GM19372 (cell line): ENCODE measurements around the gene KRT79.

Source experiments
- ATAC-seq: cut with Tn5 transposase; IDR thresholded peaks from one replicate; pipeline ENCODE4 v1.9.1; 2021; ENCODE audit warnings: mild to moderate bottlenecking, low read depth, moderate library complexity; ENCODE audit not compliant: unreplicated experiment

Gene KRT79

GRCh38 chr12:52794479-52795331, 39.4 kb downstream of the KRT79 start:
- no peak for ATAC-seq

- ATAC-seq, result no peak
Observed at GRCh38 chr12:52792185-52793029, 41.7 kb downstream of the KRT79 start.

- ATAC-seq, result no peak
Observed at GRCh38 chr12:52791271-52792184, 42.6 kb downstream of the KRT79 start.

- ATAC-seq, result no peak
Observed at GRCh38 chr12:52790427-52791270, 43.5 kb downstream of the KRT79 start.

- no peak for ATAC-seq
Observed at GRCh38 chr12:52789637-52790426, 44.3 kb downstream of the KRT79 start.

- no peak for ATAC-seq
Observed at GRCh38 chr12:52788876-52789636, 45.1 kb downstream of the KRT79 start.

GRCh38 chr12:52788192-52788875, 45.8 kb downstream of the KRT79 start:
- no peak for ATAC-seq

GRCh38 chr12:52787324-52788191, 46.6 kb downstream of the KRT79 start:
- no peak for ATAC-seq

- ATAC-seq, result no peak
Observed at GRCh38 chr12:52784909-52785308, 49.2 kb downstream of the KRT79 start.

- no peak for ATAC-seq
Observed at GRCh38 chr12:52783563-52784316, 50.4 kb downstream of the KRT79 start.

- no peak for ATAC-seq
Observed at GRCh38 chr12:52782502-52782901, 51.6 kb downstream of the KRT79 start.

GRCh38 chr12:52781399-52782082, 52.6 kb downstream of the KRT79 start:
- ATAC-seq, result no peak

GRCh38 chr12:52779914-52780313, 54.2 kb downstream of the KRT79 start:
- no peak for ATAC-seq

- ATAC-seq, result no peak
Observed at GRCh38 chr12:52778833-52779232, 55.3 kb downstream of the KRT79 start.

GRCh38 chr12:52777566-52777965, 56.5 kb downstream of the KRT79 start:
- no peak for ATAC-seq
